HEK293 (cell line): ENCODE results near the gene CENPB.

ENCODE experiments used
- CTCF ChIA-PET: fragments of 350-600 bp; formaldehyde crosslinking; extraction: SDS; loops from one replicate; lab custom pipeline; 2021; ENCODE audit warnings: antibody characterized with exemption; lab: Yijun Ruan, JAX
- POLR2A ChIA-PET: fragments of 300-600 bp; formaldehyde crosslinking; extraction: SDS; loops from one replicate; lab custom pipeline; 2020; ENCODE audit warnings: antibody characterized with exemption, inconsistent platforms; lab: Yijun Ruan, JAX
- H3K27ac ChIP-seq: fragments of 200-500 bp; sonication (Bioruptor generic); 2 replicates; pipeline ENCODE4 v1.5.1; 2014; ENCODE audit warnings: low read depth, low read length, control low read depth, inconsistent platforms; ENCODE audit errors: extremely low read depth
- H3K36me3 ChIP-seq, 2 experiments: fragments of 200-500 bp in 1 of 2; sonication (Bioruptor generic) in 1 of 2; 1 replicate in 1 of 2; 2 replicates in 1 of 2; pipeline ENCODE4 v1.5.1; 2014 to 2017; ENCODE audit warnings: inconsistent platforms in 2 of 2, low read length in 2 of 2; ENCODE audit not compliant: control insufficient read depth in 2 of 2, insufficient read depth in 1 of 2
- H3K4me1 ChIP-seq: fragments of 200-500 bp; sonication (Bioruptor generic); 2 replicates; pipeline ENCODE4 v1.5.1; 2014; ENCODE audit warnings: mild to moderate bottlenecking, low read length, inconsistent platforms; ENCODE audit not compliant: control insufficient read depth, insufficient read depth
- H3K4me3 ChIP-seq: 2 replicates; pipeline ENCODE4 v1.5.1; 2011; ENCODE audit warnings: low read depth, mild to moderate bottlenecking, control low read depth, low read length, moderate library complexity
- H3K9me3 ChIP-seq: fragments of 200-500 bp; sonication (Bioruptor generic); 2 replicates; pipeline ENCODE4 v1.5.1; 2014; ENCODE audit warnings: low read depth, low read length, inconsistent platforms; ENCODE audit not compliant: control insufficient read depth, insufficient read depth
- AEBP2 ChIP-seq: fragments of 450-650 bp; formaldehyde crosslinking; IDR thresholded peaks from 2 replicates; pipeline ENCODE4 v1.5.1; 2016; ENCODE audit warnings: missing biosample characterization, missing genetic modification characterization, borderline replicate concordance
- CTCF ChIP-seq: fragments of 450-650 bp; formaldehyde crosslinking; IDR thresholded peaks from 2 replicates; pipeline ENCODE4 v1.5.1; 2016; ENCODE audit warnings: missing biosample characterization, missing genetic modification characterization
- KLF7 ChIP-seq: fragments of 450-650 bp; formaldehyde crosslinking; IDR thresholded peaks from 2 replicates; pipeline ENCODE4 v1.5.1; 2016; ENCODE audit warnings: missing biosample characterization, missing genetic modification characterization, borderline replicate concordance
- PATZ1 ChIP-seq: fragments of 450-650 bp; formaldehyde crosslinking; IDR thresholded peaks from 2 replicates; pipeline ENCODE4 v1.5.1; 2016; ENCODE audit warnings: missing biosample characterization, missing genetic modification characterization
- REST ChIP-seq: fragments of 450-650 bp; formaldehyde crosslinking; IDR thresholded peaks from 2 replicates; pipeline ENCODE4 v1.5.1; 2016; ENCODE audit warnings: missing biosample characterization, missing genetic modification characterization
- SP7 ChIP-seq: fragments of 450-650 bp; formaldehyde crosslinking; IDR thresholded peaks from 2 replicates; pipeline ENCODE4 v1.5.1; 2016; ENCODE audit warnings: missing biosample characterization, missing genetic modification characterization
- ZBTB7A ChIP-seq: fragments of 450-650 bp; formaldehyde crosslinking; IDR thresholded peaks from 2 replicates; pipeline ENCODE4 v1.5.1; 2016; ENCODE audit warnings: low read depth, missing biosample characterization, missing genetic modification characterization
- ZBTB8A ChIP-seq: fragments of 450-650 bp; formaldehyde crosslinking; IDR thresholded peaks from 2 replicates; pipeline ENCODE4 v1.5.1; 2016; ENCODE audit warnings: missing biosample characterization, missing genetic modification characterization
- ZFP69B ChIP-seq: fragments of 450-650 bp; formaldehyde crosslinking; IDR thresholded peaks from 2 replicates; pipeline ENCODE4 v1.5.1; 2016; ENCODE audit warnings: missing biosample characterization, missing genetic modification characterization
- ZNF10 ChIP-seq: fragments of 450-650 bp; formaldehyde crosslinking; IDR thresholded peaks from 2 replicates; pipeline ENCODE4 v1.5.1; 2017; ENCODE audit warnings: missing biosample characterization, missing genetic modification characterization
- ZNF211 ChIP-seq: fragments of 450-650 bp; formaldehyde crosslinking; IDR thresholded peaks from 2 replicates; pipeline ENCODE4 v1.5.1; 2016; ENCODE audit warnings: low read depth, missing biosample characterization, missing genetic modification characterization
- ZNF292 ChIP-seq: fragments of 450-650 bp; formaldehyde crosslinking; IDR thresholded peaks from 2 replicates; pipeline ENCODE4 v1.5.1; 2016; ENCODE audit warnings: low read depth, missing biosample characterization, missing genetic modification characterization, borderline replicate concordance
- ZNF335 ChIP-seq: fragments of 450-650 bp; formaldehyde crosslinking; conservative IDR thresholded peaks from 2 replicates; pipeline ENCODE4 v1.5.1; 2016; ENCODE audit warnings: missing biosample characterization, missing genetic modification characterization
- ZNF350 ChIP-seq: fragments of 450-650 bp; formaldehyde crosslinking; IDR thresholded peaks from 2 replicates; pipeline ENCODE4 v1.5.0; 2017; ENCODE audit warnings: missing biosample characterization, mild to moderate bottlenecking, missing genetic modification characterization
- ZNF394 ChIP-seq: fragments of 450-650 bp; formaldehyde crosslinking; IDR thresholded peaks from 2 replicates; pipeline ENCODE4 v1.5.1; 2016; ENCODE audit warnings: missing biosample characterization, missing genetic modification characterization, mild to moderate bottlenecking, moderate library complexity, borderline replicate concordance
- ZNF398 ChIP-seq: fragments of 450-650 bp; formaldehyde crosslinking; IDR thresholded peaks from 2 replicates; pipeline ENCODE4 v1.5.1; 2017; ENCODE audit warnings: missing biosample characterization, missing genetic modification characterization
- ZNF473 ChIP-seq: fragments of 450-650 bp; formaldehyde crosslinking; IDR thresholded peaks from 2 replicates; pipeline ENCODE4 v1.5.1; 2017; ENCODE audit warnings: missing biosample characterization, missing genetic modification characterization
- ZNF561 ChIP-seq: fragments of 450-650 bp; IDR thresholded peaks from 2 replicates; pipeline ENCODE4 v1.5.1; 2018; ENCODE audit warnings: missing biosample characterization, missing genetic modification characterization, borderline replicate concordance
- ZNF701 ChIP-seq: fragments of 450-650 bp; formaldehyde crosslinking; IDR thresholded peaks from 2 replicates; pipeline ENCODE4 v1.5.1; 2016; ENCODE audit warnings: missing biosample characterization, missing genetic modification characterization
- ZNF791 ChIP-seq: fragments of 450-650 bp; formaldehyde crosslinking; IDR thresholded peaks from 2 replicates; pipeline ENCODE4 v1.5.1; 2016; ENCODE audit warnings: missing biosample characterization, missing genetic modification characterization
- ZSCAN16 ChIP-seq: fragments of 450-650 bp; formaldehyde crosslinking; IDR thresholded peaks from 2 replicates; pipeline ENCODE4 v1.5.1; 2016; ENCODE audit warnings: missing biosample characterization, missing genetic modification characterization
- ZSCAN30 ChIP-seq: fragments of 450-650 bp; IDR thresholded peaks from 2 replicates; pipeline ENCODE4 v1.5.1; 2018; ENCODE audit warnings: missing biosample characterization, mild to moderate bottlenecking, missing genetic modification characterization, moderate library complexity
- TF ChIP-seq, protein P1 (sequence below): fragments of 450-650 bp; formaldehyde crosslinking; IDR thresholded peaks from 2 replicates; pipeline ENCODE4 v1.5.1; 2016; ENCODE audit warnings: missing biosample characterization, missing genetic modification characterization

Gene CENPB

DNA sequence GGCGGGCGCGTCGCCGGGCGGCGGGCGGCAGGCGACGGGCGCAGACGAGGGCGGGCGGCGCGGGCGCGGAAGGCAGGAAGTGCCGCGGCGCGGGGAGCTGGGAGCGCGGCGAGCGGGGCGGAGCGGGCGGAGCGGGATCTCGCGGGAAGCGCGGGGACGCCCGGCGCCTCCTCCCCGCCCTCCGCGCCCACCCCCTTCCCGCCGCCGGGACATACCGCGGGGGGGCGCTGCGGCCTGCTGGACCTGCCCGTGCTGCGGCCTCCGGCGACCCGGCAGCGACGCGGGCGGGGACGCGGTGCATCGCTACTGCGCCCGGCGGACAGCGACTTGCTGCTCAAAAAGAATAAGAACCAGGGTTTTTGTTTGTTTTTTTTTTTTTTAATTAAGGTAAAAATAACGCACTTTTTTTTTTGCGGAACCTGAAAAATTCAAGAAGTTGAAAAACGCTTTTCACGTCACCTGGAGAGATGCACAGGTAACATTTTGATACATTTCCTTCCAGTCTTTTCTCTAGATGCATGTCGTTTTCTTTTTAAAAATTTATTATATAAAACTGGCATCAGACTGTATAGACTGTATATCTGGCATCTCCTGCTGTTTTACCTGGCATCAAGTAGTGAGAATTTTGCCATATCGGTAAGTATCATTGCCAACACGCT is at the start of gene CENPB:
Gene CENPB, minus strand, starts transcription at position 76 of the 659 bp plus-strand sequence. CDS start 257 bp downstream, outside the sequence.
- Histone ChIP-seq H3K4me3 (peak within 1 kb of the TSS; percentile 49), H3K4me1 (peaks cover 17% of the 10 kb centered on the region; the same call in 1 of the 2 replicates), H3K9me3 (no peaks in the 10 kb centered on the region)
- POLR2A ChIA-PET: interaction anchor here (0.5 to 3.9 kb wide), 8 partner anchors 9 to 58 kb away, joined by 3 to 30 read pairs (median 4); partner anchors contain the start of genes AP5S1 and CDC25B
- TF ChIP-seq PATZ1 (tag by site-specific recombination) (no peak), ZSCAN30 (tag by site-specific recombination) (no peak), ZNF211 (tag by site-specific recombination) (no peak), AEBP2 (tag by site-specific recombination) (no peak), ZNF473 (tag by site-specific recombination) (no peak), ZNF561 (tag by site-specific recombination) (peak; percentile 43; the same call in 1 of the 2 replicates), ZNF335 (tag by site-specific recombination) (peak; percentile 13; the same call in 1 of the 2 replicates), KLF7 (tag by site-specific recombination) (no peak), ZNF350 (tag by site-specific recombination) (no peak), ZNF398 (tag by site-specific recombination) (no peak), ZBTB8A (tag by site-specific recombination) (0 out of 2 replicates have a peak, but pooled peaks have one; percentile 17), ZNF394 (tag by site-specific recombination) (no peak), ZBTB7A (tag by site-specific recombination) (no peak), ZSCAN16 (tag by site-specific recombination) (no peak), ZNF10 (tag by site-specific recombination) (no peak), ZFP69B (tag by site-specific recombination) (no peak), ZNF701 (tag by site-specific recombination) (no peak), ZNF292 (tag by site-specific recombination) (no peak), CTCF (tag by site-specific recombination) (peak; percentile 42; the same call in 1 of the 2 replicates), REST (tag by site-specific recombination) (peak; percentile 86), SP7 (tag by site-specific recombination) (no peak), ZNF791 (no peak)
- TF ChIP-seq, protein P1, sequence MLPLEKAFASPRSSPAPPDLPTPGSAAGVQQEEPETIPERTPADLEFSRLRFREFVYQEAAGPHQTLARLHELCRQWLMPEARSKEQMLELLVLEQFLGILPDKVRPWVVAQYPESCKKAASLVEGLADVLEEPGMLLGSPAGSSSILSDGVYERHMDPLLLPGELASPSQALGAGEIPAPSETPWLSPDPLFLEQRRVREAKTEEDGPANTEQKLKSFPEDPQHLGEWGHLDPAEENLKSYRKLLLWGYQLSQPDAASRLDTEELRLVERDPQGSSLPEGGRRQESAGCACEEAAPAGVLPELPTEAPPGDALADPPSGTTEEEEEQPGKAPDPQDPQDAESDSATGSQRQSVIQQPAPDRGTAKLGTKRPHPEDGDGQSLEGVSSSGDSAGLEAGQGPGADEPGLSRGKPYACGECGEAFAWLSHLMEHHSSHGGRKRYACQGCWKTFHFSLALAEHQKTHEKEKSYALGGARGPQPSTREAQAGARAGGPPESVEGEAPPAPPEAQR: no peak
- TF ChIP-seq, all 188 proteins: peak for 5
- peaks cover 0 to 21% of the 10 kb centered on the region in 2 experiments; a peak in 2 of 3 replicates for H3K36me3 ChIP-seq
- CTCF ChIA-PET: interaction anchor here (0.6 to 10.3 kb wide), 15 partner anchors 8 to 1144 kb away, joined by 3 to 142 read pairs (median 4); partner anchors contain the start of genes AP5S1 and CDC25B
- peak within 1 kb of the TSS; percentile 76; the same call in 1 of the 2 replicates for H3K27ac ChIP-seq
